Hypothalamus (tissue), 51 donors: ENCODE data around the gene ZNRF3.
"Not testable (repeated sequence)": the region's sequence is repeated elsewhere in the genome, so short reads cannot be mapped to it uniquely, and the experiment has no call there.

Source experiments
- DNase-seq, 51 donors: peaks; one replicate each; lab custom pipeline; 2025; lab: John Stamatoyannopoulos, UW

Gene ZNRF3

GRCh38 chr22:28882878-28883656 is at the start of gene ZNRF3:
ZNRF3 (plus strand) TSS chr22:28883572; CDS start chr22:28883767, 195 bp downstream.
- DNase-seq: peak; percentile 50 to 99 (median 93)

- DNase-seq: no peak
Observed at GRCh38 chr22:28835630-28836189, 47.7 kb upstream of the ZNRF3 start.

- DNase-seq: no peak
Observed at GRCh38 chr22:28837640-28838039, 45.7 kb upstream of the ZNRF3 start.

- no peak for DNase-seq
Observed at GRCh38 chr22:28838971-28839370, 44.4 kb upstream of the ZNRF3 start.

GRCh38 chr22:28841111-28841510 is 42.3 kb upstream of the ZNRF3 start:
- DNase-seq: no peak

GRCh38 chr22:28843633-28844032 is 39.7 kb upstream of the ZNRF3 start:
- no peak for DNase-seq

GRCh38 chr22:28844277-28844676 is 39.1 kb upstream of the ZNRF3 start:
- not testable (repeated sequence) for DNase-seq

- DNase-seq: no peak
Observed at GRCh38 chr22:28846994-28847393, 36.4 kb upstream of the ZNRF3 start.

GRCh38 chr22:28855355-28856094 is 27.8 kb upstream of the ZNRF3 start:
- peak in 30 of 51 donors; percentile 0 to 81 (median 10) for DNase-seq

GRCh38 chr22:28856095-28856455 is 27.3 kb upstream of the ZNRF3 start:
- DNase-seq: no peak

- no peak for DNase-seq
Observed at GRCh38 chr22:28857288-28857687, 26.1 kb upstream of the ZNRF3 start.

GRCh38 chr22:28864878-28865596 is 18.3 kb upstream of the ZNRF3 start:
- DNase-seq: no peak

- DNase-seq: no peak
Observed at GRCh38 chr22:28867191-28867590, 16.2 kb upstream of the ZNRF3 start.

GRCh38 chr22:28868389-28868788 is 15.0 kb upstream of the ZNRF3 start:
- not testable (repeated sequence) for DNase-seq

GRCh38 chr22:28869736-28870135 is 13.6 kb upstream of the ZNRF3 start:
- no peak for DNase-seq

GRCh38 chr22:28873183-28873963 is 10.0 kb upstream of the ZNRF3 start:
- no peak for DNase-seq

- DNase-seq: no peak
Observed at GRCh38 chr22:28874061-28874460, 9.3 kb upstream of the ZNRF3 start.

- DNase-seq: no peak
Observed at GRCh38 chr22:28874811-28875320, 8.5 kb upstream of the ZNRF3 start.

GRCh38 chr22:28882545-28882877 is 861 bp upstream of the ZNRF3 start:
- DNase-seq: no peak

- no peak for DNase-seq
Observed at GRCh38 chr22:28883657-28883916, 215 bp downstream of the ZNRF3 start.
